T-helper 1 cell (primary cell): ENCODE data around the gene PDE4C.

Experiments
- DNase-seq, 5 donors: peaks; one replicate each; pipeline ENCODE4 v3.0.0-alpha.2; 2012 to 2020

PDE4C gene

GRCh38 chr19:18197941-18198340 is 28.3 kb downstream of the PDE4C start:
- no peak for DNase-seq

- no peak for DNase-seq
Measured at GRCh38 chr19:18197306-18197705, 28.9 kb downstream of the PDE4C start.

- no peak for DNase-seq
Measured at GRCh38 chr19:18196511-18196845, 29.8 kb downstream of the PDE4C start.

- DNase-seq, result peak in 2 of 5 donors; percentile 17 to 22
Measured at GRCh38 chr19:18194554-18195238, 31.5 kb downstream of the PDE4C start.

- DNase-seq, result no peak
Measured at GRCh38 chr19:18194181-18194530, 32.1 kb downstream of the PDE4C start.

- no peak for DNase-seq
Measured at GRCh38 chr19:18193388-18194180, 32.7 kb downstream of the PDE4C start.

- DNase-seq, result peak; percentile 97 to 100 (median 98)
Measured at GRCh38 chr19:18192673-18193387, 33.4 kb downstream of the PDE4C start, which contains the start of gene MPV17L2. Gene MPV17L2, plus strand, starts transcription at chr19:18193218. Its CDS starts 64 bp downstream, at chr19:18193282.

GRCh38 chr19:18191640-18192062 is 34.6 kb downstream of the PDE4C start:
- no peak for DNase-seq

GRCh38 chr19:18190278-18190677 is 36.0 kb downstream of the PDE4C start:
- DNase-seq, result no peak

- no peak for DNase-seq
Measured at GRCh38 chr19:18185538-18185937, 40.7 kb downstream of the PDE4C start.

- no peak for DNase-seq
Measured at GRCh38 chr19:18183529-18183928, 42.7 kb downstream of the PDE4C start.

GRCh38 chr19:18179957-18180356 is 46.3 kb downstream of the PDE4C start:
- no peak for DNase-seq

GRCh38 chr19:18176367-18177310 is 49.6 kb downstream of the PDE4C start:
- no peak for DNase-seq

- no peak for DNase-seq
Measured at GRCh38 chr19:18174983-18175382, 51.3 kb downstream of the PDE4C start.
